Activated B cell treated with CpG ODN at 0.5 μM for 24 hours (primary cell): Measurements from ENCODE around the gene RASEF. TPM values are rescaled to one million over a fixed set of nuclear protein-coding genes. Genes with fewer than 3 reads are reported as not detected.

Experiments used
- ATAC-seq: fragments of 200-7000 bp; cut with Tn5 transposase; one replicate; pipeline ENCODE4 v1.10.0; 2021; ENCODE audit warnings: low read depth, mild to moderate bottlenecking, moderate library complexity
- CTCF ChIA-PET: fragments of 350-600 bp; sonication (Branson Sonifier 250); formaldehyde crosslinking; loops from one replicate; lab custom pipeline; 2021; ENCODE audit warnings: antibody characterized with exemption; lab: Charles Lee
- POLR2A ChIA-PET: fragments of 350-600 bp; sonication (Branson Sonifier 250); formaldehyde crosslinking; loops from one replicate; lab custom pipeline; 2021; ENCODE audit warnings: antibody characterized with exemption; lab: Charles Lee
- DNase-seq: peaks from one replicate; pipeline ENCODE4 v3.0.0; 2022
- H3K27ac Mint-ChIP-seq: one replicate; pipeline ENCODE4 v1.8.0; 2020; ENCODE audit warnings: mixed read lengths
- H3K27me3 Mint-ChIP-seq: one replicate; pipeline ENCODE4 v1.8.0; 2021; ENCODE audit warnings: mixed read lengths
- H3K36me3 Mint-ChIP-seq: one replicate; pipeline ENCODE4 v1.8.0; 2021; ENCODE audit warnings: low read depth, mixed read lengths
- H3K4me1 Mint-ChIP-seq: one replicate; pipeline ENCODE4 v1.8.0; 2021; ENCODE audit warnings: mixed read lengths
- H3K4me3 Mint-ChIP-seq: one replicate; pipeline ENCODE4 v1.8.0; 2020; ENCODE audit warnings: mild to moderate bottlenecking, mixed read lengths
- H3K9me3 Mint-ChIP-seq: one replicate; pipeline ENCODE4 v1.8.0; 2020; ENCODE audit warnings: mixed read lengths
- intact Hi-C: fragments of 100-400 bp; cut with micrococcal nuclease; formaldehyde crosslinking; loops from one replicate; pipeline ENCODE4 v1.15.1; 2024
- total RNA-seq: library from RNA; stranded (reverse); gene quantifications from 2 replicates; pipeline ENCODE4 v1.2.3, GENCODE V29; 2022
- TF ChIP-seq, protein P1 (sequence below): fragments of 200-600 bp; IDR thresholded peaks from one replicate; pipeline ENCODE4 v1.8.0; 2022; ENCODE audit warnings: antibody characterized with exemption, mild to moderate bottlenecking

The RASEF gene
- total RNA-seq, 1 donor from 2014 or later = not detected

DNA sequence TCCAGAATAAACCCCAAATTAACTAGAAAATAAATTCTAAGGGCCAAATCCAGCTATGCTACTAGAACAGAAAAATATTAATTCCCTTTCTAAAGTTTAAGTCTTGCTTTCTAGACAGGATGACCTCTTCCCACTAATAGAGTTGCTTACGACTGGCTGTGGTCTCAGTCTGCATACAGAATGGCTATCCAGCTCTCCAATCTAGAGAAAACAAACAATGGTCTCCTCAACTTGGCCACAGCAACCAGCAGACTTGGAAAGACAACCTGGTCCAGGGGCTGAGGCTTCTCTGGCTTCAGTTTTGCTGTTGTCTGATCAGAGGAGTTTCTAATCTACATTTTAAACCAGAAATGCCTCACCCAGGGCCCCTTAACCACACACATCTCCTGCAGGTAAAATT is 28.9 kb downstream of the RASEF start:
- ChIA-PET CTCF (no interaction called here), POLR2A (no interaction called here)
- H3K4me1 Mint-ChIP-seq = no peaks in the 10 kb centered on the region
- ATAC-seq = no peak
- DNase-seq = no peak
- H3K4me3 Mint-ChIP-seq = no peak overlapping the region
- TF ChIP-seq, protein P1, sequence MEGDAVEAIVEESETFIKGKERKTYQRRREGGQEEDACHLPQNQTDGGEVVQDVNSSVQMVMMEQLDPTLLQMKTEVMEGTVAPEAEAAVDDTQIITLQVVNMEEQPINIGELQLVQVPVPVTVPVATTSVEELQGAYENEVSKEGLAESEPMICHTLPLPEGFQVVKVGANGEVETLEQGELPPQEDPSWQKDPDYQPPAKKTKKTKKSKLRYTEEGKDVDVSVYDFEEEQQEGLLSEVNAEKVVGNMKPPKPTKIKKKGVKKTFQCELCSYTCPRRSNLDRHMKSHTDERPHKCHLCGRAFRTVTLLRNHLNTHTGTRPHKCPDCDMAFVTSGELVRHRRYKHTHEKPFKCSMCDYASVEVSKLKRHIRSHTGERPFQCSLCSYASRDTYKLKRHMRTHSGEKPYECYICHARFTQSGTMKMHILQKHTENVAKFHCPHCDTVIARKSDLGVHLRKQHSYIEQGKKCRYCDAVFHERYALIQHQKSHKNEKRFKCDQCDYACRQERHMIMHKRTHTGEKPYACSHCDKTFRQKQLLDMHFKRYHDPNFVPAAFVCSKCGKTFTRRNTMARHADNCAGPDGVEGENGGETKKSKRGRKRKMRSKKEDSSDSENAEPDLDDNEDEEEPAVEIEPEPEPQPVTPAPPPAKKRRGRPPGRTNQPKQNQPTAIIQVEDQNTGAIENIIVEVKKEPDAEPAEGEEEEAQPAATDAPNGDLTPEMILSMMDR = no peak
- H3K27ac Mint-ChIP-seq = no peak overlapping the region
- intact Hi-C loops = no loop called here
- no peaks in the 10 kb centered on the region for H3K9me3 Mint-ChIP-seq
- no peaks in the 10 kb centered on the region for H3K36me3 Mint-ChIP-seq
- no peaks in the 10 kb centered on the region for H3K27me3 Mint-ChIP-seq

DNA sequence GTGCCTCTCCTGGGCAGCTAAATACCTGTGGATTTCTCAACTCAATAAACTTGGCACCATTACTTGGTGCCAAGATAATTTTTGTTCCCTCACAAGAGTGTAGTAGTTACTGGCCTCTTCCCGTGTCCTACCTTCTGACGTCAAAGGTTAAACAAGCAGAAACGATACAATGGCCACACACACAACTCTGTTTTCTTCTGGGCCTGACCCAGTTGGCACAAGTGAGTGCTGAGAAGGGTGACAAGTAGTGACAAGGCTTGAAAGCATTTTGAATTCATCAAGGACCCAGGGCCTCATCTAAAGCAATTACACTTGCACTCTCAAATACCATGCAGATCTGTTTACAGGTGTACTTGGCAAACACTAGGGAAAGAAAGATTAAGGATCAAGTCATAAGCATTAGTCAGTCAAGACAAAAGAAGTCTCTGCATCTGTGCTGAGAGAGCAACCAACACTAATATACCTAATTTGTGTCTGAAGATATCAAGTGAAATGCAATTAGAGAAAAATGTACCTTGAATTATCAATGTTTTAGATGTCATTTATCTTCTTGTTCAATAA is 30.8 kb downstream of the RASEF start:
- intact Hi-C loops = no loop called here
- H3K27me3 Mint-ChIP-seq = no peaks in the 10 kb centered on the region
- no peak for DNase-seq
- H3K9me3 Mint-ChIP-seq = no peaks in the 10 kb centered on the region
- ChIA-PET POLR2A (no interaction called here), CTCF (no interaction called here)
- no peak for ATAC-seq
- no peaks in the 10 kb centered on the region for H3K4me1 Mint-ChIP-seq
- TF ChIP-seq, protein P1 = no peak
- H3K4me3 Mint-ChIP-seq = no peak overlapping the region
- no peaks in the 10 kb centered on the region for H3K36me3 Mint-ChIP-seq
- no peak overlapping the region for H3K27ac Mint-ChIP-seq

DNA sequence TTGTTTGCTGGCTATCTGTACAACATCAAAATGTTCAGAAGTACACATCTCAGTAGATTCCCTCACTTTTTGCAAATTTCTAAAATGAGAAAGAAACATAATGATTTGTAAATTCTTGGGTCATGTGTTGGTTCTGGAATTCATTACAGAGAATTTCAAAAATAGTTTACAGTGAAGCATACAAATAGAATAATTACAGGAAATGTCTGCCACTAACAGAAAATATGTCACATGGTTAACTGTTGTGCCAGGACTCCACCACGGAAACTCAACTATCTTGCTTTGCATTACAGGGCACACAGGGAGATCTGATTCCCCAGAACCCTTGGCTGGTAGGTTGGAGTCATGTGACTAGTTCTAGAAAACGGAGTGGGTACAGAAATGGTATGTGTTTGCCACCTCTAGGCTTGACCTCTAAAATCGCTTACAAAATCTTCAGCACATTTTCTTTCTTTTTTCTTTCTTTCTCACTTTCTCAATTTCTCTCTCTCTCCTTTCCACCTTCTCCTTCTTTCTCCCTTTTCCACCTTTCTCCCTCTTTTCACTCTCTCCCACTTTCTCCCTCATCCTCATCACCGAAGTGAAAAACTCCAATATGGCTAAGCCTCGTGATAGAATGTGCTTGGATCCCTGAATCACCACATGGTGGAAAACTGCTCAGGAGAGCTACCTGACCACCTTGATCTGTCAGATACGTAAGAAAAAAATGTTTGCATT is 32.4 kb downstream of the RASEF start:
- DNase-seq (no peak), ATAC-seq (no peak)
- intact Hi-C loops = no loop called here
- CTCF ChIA-PET = no interaction called here
- Mint-ChIP-seq H3K36me3 (no peaks in the 10 kb centered on the region), H3K27me3 (no peaks in the 10 kb centered on the region), H3K4me3 (no peak overlapping the region), H3K27ac (no peak overlapping the region), H3K4me1 (no peaks in the 10 kb centered on the region), H3K9me3 (no peaks in the 10 kb centered on the region)
- TF ChIP-seq, protein P1 = no peak
- POLR2A ChIA-PET = no interaction called here

DNA sequence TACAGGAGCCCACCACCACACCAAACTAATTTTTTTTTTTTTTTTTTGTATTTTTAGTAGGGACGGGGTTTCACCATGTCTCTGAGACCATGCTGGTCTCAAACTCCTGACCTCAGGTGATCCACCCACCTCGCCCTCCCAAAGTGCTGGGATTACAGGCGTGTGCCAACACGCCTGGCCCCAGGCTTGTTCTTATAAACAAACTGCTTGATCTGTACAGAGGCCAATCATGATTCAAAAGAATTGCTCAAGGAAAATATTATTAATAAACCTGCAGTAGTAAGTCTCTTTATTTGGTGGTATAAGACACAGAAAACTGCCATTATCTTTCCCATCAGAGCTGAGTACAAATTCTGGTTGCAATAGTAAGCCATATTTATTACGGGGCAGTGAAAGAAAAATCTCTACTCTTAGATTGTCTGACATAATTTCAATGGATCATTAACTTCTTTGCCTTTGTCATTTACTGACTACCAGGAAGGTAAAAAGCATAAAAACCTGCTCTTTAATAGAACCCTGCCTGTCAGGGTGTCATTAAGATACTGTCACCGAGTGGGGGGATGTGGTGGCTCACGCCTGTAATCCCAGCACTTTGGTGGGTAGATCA is 33.3 kb downstream of the RASEF start:
- DNase-seq (no peak), ATAC-seq (no peak)
- H3K4me1 Mint-ChIP-seq = no peaks in the 10 kb centered on the region
- intact Hi-C loops = no loop called here
- no peaks in the 10 kb centered on the region for H3K36me3 Mint-ChIP-seq
- H3K27me3 Mint-ChIP-seq = no peaks in the 10 kb centered on the region
- H3K9me3 Mint-ChIP-seq = no peaks in the 10 kb centered on the region
- no peak overlapping the region for H3K4me3 Mint-ChIP-seq
- TF ChIP-seq, protein P1 = no peak
- CTCF ChIA-PET = no interaction called here
- H3K27ac Mint-ChIP-seq = no peak overlapping the region
- POLR2A ChIA-PET = no interaction called here

DNA sequence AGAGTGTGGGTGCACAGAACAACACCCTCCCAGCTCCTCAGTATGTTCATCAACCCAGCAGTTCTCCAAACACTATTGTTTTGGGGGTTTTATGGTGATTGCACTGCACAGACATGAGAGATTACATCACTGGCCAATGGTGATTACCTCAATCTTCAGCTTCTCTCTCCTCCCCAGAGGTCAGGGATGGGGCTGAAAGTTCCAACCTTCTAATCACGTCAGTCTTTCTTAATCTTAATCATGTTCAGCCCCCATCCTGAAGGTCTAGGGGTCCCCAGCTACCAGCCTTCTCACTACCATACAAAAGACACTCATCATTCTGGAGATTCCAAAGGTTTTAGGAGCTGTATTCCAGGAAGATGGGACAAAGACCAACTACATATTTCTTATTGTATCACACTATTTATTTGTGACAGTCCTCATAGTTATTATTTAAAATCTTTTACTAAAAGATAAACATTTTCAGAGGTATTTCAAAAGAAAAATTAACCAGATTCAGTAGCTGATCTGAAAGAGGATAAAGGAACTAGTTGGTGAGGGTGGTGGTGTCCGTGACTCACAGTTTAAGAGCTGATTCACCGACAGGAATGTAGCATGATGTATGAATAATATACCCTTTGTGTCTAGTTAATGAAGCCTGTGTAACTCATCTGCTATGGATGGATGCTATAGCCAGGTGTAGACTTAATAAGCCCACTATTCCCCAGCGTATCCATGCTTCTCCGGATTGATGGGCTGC is 35.6 kb downstream of the RASEF start:
- ATAC-seq = no peak
- CTCF ChIA-PET = no interaction called here

More for the DNA sequence above, 35.6 kb downstream of the RASEF start:
- TF ChIP-seq, protein P1 = no peak
- POLR2A ChIA-PET = no interaction called here
- no peak for DNase-seq
- Mint-ChIP-seq H3K27me3 (no peaks in the 10 kb centered on the region), H3K27ac (no peak overlapping the region), H3K4me1 (no peaks in the 10 kb centered on the region), H3K36me3 (no peaks in the 10 kb centered on the region), H3K4me3 (no peak overlapping the region), H3K9me3 (no peaks in the 10 kb centered on the region)
- intact Hi-C loops = no loop called here
